Fibroblast of gingiva (primary cell): Measurements from ENCODE around the gene ZNF827.

Source experiments
- DNase-seq: peaks from one replicate; pipeline ENCODE4 v3.0.0-alpha.2; 2011; ENCODE audit warnings: low read depth

ZNF827 gene

DNA sequence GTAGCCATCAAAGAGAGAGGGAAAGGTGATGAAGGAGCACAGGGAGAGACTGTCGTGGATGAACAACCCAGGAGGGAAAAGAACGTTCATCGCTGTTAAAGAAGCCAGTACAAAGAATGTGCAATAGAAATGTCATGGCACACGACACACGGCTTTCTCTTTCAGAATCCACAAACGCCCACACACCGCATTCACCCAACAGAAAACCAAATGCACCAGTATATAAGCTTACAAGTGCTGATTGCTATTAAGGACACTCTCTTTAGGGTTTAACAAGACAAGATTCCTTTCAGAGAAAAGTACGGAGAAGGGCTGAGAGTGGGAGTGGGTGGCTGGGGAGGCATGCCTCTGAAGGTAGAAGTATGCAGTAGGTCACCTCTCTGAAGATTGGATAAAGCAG is 178.4 kb downstream of the ZNF827 start:
- DNase-seq, result no peak

DNA sequence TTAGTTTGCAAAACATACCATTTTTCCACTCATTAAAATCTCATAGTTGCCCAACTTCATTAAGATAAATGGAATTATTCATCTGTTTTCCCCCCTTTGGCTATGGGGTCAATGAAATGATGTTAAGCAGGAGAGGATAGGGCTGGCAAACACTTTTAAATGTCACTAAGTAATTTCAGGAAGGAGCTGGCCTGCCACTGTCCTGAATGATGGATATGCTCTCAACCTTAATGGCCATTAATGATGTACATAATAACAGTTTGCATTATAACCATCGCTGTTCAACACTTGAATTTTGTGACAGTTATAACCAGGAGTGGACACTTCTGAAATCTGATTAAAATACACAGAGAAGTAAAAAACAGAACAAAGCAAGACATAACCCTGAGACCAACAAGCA is 181.4 kb downstream of the ZNF827 start:
- no peak for DNase-seq

DNA sequence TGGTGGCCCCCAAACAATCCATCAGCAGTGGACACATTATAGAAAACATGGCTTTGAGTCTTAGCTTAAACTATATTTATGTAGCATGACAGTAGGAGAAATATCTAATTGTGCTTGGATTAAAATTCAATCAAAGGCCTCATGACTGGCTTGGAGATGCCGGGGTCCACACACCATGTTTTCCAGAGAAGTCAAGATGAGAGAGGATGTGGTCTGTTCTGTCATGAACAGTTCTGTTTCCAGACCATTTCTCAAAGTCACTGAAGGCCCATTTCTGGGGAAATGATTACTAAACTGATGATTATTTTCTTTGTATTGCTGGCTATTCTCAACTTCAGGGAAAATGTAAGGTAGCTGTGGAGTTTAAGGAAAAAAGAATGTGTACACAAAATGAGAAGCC is 182.4 kb downstream of the ZNF827 start:
- no peak for DNase-seq

DNA sequence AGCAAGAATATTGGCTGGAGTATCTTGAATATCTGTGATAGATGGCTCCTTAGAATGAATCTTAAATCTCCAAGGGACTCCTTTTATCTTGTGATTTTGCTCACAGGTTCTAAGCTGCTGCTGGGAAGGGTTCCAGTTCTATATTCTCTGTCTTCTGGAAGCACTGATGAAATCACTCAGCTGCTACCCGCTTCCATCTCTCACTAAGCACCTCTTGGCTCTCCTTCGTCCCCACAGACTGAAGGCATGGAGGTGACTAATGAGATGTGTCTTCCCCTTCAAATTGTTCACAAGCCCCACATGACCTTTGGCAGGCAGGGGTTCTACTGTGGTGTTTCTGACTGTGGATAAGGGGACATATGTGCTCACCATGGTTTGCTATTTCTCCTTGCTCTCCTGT is 182.8 kb downstream of the ZNF827 start:
- no peak for DNase-seq

DNA sequence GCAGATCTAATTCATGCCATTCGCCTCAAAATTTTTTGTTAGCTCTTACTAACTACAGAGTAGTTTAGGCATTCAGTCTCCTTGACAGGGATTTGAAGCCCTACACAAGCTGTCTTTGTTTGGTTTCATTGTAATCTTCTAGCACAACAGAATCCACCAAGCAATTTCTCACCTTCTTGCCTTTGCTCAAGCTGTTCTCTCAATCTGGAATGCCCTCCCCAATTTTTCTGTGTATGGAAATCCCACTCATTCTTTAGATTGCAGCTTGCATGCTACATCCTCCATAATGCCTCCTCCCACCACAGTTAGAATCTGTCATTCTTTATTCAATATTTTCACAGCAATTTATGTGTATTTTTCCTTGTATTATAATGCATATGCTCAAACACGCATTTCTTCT is 195.0 kb downstream of the ZNF827 start:
- no peak for DNase-seq

DNA sequence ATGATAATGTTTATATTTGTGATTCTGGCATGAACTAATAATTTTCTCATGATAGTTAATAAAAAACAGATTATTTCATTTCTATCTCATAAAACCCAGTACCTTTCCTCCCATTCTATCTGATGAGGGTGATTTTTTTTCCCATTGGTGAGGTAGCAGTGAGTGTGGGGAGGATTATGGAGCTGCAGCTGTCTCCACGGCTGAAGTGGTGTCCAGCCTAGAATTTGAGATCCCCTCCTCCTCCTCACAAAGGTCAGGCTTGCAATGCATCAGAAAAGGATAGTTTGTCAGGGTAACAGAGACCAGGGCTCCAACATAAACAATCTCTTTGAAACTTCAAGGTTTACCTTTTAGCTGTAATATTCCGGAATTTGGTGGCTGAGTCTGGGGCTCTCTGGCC is 197.8 kb downstream of the ZNF827 start:
- DNase-seq, result no peak

DNA sequence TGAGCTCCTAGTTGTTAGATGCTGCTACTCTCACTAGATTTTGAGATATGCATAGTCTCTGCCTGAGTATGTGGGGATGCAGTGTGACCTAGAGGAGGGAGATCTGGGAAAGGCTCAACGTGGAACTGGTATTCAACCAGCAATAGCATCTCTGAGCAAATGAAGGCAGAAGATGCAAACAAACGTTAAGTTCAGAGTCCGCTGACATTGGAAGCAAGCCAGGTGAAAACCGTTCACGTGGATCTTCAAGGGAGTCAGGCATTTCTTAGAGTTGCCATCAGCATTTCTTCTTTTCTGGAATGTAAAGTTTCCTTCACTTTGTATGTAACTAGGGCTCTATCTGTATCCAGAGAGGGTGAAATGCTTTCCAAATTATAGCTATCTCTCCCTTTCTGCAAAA is 198.8 kb downstream of the ZNF827 start:
- no peak for DNase-seq

DNA sequence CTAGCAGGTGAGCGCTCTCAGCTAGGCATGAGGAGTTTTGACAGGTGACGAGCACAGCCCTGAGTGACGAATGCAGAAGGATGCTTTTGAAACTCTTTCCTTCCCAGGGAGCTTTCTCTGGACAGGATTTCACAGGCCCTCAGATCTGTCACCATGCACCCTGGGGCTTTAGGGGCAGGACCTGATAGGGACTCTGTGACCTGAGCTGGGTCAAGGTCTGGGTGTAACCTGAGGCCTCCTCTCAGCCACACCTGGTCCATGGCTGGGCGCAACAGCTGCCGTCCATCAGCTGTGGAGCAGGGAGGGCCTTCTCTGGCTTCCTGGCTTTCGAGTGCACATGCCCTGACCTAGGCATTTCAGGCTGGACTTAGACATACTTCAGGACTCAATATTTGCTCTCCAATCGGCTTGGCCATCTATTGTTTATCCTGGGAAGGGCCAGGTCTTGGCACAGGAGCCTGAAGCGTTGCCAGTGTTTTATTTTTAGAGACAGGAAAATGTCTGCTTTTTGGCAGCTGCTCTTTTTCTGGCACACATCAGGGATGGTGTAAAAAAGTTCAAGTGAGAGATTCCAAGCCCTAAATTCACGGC is 202.3 kb downstream of the ZNF827 start:
- peak; percentile 69 for DNase-seq

DNA sequence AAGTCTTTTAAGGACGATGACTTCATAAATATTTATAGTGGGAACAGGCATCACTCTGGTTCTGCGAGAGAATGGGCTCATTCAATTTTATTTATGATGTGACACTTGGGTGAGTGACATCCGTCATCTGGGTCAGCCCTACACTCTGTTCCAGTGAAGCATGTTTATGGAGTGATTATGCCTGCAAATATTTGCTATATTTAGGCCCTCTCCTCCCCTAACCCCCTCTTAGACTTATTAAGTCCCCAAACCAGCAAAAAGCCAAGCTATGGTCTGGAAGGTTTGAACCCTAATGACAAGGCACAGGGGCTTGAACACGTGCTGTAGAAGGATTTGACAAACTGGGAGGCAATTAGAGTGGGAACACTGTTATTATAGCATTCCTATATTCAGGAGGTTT is 202.8 kb downstream of the ZNF827 start:
- DNase-seq, result no peak

DNA sequence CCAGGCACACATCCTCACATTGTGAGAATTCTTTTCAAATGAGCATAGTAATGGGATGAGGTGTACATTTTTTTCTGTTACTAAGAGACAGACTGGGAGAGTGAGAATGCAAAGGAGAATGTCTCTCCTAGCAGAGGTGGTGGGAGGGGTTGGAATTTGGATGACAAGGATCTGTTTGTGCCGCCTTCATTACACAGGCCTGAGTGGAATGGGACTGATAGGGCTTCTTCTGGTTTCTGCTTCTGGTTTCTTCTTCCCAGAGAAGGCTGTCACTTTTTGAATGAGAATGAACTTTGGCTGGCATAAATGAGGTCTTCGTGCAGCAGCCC is 203.3 kb downstream of the ZNF827 start:
- peak; percentile 92 for DNase-seq

DNA sequence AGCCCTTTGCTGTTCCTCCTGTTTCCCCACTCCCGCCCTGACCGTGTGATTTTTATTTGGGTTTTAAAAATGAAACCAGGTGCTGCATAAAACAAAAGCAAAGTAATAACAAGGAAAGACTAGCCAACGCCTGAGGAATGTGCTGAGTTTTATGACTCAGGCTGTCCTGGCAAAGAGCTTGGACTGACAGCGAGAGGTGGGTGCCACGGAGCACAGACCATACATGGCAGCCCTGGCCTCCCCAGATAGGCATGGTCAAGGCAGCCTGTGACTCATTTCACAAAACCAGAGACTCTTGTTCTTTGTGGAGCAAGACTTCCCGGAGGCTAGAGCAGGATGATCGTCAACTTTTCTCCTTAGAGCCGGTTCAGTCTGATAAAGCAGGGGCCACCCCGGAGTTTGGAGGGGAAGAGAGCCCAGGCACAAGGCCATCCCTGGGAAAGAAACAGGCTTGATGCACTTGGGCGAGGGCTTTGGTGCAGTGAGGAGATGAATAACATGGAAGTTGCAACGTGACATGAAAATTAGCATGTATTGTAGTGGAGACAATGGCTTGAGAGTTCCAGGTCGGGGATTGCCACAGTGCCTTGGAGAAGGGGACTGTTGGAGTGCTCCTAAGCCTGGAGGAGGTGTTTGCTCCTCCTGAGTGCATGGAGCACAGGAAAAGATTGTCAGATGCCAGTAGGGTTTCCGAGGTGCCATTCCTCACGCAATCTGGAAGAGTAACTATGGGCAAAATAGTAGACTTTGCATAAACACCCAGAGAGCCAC is 203.9 kb downstream of the ZNF827 start:
- peak; percentile 98 for DNase-seq

DNA sequence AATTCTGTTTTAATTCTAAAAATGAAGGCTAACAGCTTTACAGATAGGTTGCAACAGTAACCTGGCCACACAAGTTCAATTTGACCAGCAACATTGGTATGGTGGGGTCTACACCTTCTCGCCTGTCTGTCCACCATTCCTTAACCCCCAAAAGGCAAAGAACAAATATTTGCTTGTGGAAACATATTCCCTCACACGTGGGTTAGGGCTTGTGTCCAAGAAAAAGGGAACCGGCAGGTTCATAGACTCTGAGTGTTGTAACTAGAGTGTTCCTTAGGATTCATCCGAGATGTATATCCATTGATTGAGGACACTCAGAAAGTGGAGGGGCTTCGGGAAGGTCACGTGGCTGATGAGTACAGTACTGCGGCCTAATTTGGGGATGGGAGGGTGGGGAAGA is 204.6 kb downstream of the ZNF827 start:
- no peak for DNase-seq

DNA sequence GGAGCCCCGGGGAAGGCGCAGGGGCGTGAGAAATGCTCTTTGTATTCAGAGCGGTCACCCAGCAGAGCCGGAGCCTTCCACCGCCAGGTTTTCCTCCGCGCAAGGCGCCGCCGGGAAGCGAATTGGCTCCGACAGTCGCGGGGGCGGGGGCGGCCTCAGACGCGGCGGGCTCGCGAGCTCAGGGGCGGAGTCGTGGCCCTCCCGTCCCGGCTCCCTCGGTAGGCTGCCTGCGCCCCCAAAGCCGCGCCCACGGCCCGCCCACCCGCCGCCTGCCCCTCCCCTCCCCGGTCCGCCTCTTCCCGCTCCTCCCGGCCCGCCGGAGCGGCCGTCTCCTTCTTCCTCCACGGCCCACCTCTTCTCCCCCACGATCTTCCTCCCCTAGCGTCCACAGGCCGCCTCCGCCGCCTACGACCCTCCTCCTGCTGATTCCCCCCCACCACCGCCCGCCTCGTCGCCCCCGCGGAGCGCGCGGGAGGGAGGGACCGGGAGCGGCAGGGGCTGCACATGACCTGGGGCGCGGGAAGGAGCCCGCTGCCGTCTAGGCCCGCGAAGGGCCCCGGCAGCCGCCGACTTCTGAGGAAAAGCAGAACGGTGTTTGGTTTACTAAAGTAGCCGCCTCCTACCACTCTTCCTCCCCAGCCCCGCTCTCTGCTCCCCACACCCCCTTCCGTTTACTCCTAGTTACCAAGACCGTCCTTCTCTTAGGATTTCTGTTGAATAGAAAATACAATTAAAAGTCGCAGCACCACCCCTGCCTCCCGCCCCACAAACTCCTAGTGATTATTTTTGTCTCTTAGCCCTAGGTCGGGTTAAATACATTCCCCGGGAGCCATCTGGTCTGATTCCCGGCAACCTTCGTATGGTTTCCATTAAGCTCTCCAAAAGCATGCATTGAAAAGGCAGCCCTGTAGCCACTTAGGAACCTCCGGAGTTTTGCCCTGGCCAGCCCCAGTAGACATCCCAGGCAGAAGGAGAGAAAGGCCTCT is 205.4 kb downstream of the ZNF827 start:
- peak; percentile 96 for DNase-seq

DNA sequence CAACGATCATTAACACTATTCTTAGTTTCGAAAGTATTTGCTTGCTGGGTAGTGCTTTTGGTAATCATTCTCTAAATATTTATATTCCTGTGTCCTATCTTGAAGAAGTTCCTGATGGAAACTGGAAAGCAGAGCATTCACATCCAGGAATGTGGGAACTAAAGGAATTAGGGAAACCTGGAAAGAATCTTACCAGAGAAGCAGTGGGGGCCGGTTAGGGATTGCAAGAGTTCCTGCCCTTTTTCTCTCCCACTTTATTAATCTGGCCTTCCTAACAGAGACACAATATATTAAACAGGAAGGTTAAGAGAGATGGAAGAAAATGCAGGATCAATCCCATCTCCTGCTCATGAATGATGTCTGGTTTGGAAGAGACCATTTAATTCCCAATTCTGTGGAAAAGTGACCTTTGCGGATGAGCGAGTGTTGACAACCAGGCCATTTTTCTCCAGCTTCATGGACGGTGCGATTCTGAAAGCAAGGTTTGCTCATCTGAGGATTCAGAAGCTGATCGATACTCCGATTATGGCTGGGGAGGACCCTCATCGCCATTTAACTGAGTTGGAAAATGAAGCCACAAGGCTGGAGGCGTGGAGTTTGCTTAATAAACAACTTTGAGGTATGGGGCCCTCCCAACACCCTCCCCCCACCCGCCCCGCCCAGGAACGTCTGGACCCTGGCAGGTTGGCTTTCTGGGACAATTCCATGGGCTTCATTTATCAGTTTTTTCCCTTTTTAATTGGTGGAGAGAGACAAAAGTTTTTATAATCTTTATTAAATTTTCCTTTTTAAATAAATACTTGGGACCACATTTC is 206.4 kb downstream of the ZNF827 start:
- DNase-seq, result no peak

DNA sequence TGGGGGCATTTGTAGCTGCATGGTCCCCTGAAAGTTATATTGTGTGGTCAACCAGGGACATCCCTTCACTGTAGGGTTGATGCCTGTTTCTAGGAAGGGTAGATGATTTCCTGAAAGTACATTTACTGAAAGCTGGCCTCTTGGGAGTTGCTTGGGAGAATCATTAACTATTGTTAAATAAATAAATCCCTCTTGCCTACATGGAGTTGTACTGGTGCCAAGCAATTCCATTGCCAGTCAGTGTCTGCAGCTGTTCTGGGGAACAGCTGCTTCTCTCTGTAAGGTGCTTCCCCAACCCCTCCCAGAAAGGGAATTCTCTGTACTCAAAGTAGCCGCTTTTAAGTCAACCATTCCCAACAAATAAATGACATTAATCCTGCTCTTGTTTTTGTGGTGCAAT is 207.6 kb downstream of the ZNF827 start:
- DNase-seq, result peak; percentile 86

DNA sequence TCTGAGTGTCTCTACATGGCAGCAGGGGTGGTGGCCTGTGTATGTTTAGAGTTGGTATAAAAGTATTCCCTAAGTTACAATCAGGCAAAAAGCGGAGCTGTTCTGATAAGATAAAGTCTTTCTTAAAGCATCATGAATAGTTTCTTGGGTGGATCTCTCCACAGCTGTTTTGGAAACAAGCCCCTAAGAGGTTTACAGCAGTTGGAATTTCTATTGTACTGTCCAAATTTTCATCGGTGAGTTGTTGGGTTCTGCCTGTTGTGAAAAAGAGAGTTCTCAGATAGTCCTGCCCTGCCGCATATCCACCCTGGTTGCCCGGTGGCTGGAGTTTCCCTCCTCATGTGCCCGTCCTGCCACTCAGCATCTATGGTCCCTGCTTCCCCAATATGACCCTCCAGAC is 208.6 kb downstream of the ZNF827 start:
- no peak for DNase-seq

DNA sequence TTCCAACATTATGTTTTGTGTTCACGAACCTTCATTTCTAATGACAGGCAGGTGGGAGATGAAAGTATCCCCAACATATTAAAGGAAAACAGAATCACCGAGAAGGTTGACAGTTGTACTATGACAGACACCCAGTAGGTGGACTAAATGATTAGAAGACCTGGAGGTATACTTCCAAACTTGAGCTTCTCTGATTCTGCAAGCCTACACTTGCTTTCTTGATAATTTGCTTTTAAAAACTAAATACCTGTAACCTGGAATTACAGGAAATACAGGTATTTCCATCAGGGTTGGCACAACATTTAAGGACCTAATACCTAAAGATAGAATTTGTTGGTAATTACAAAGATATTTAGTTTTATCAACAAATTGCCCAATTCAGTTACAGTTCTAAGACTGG is 215.3 kb downstream of the ZNF827 start:
- DNase-seq, result no peak

DNA sequence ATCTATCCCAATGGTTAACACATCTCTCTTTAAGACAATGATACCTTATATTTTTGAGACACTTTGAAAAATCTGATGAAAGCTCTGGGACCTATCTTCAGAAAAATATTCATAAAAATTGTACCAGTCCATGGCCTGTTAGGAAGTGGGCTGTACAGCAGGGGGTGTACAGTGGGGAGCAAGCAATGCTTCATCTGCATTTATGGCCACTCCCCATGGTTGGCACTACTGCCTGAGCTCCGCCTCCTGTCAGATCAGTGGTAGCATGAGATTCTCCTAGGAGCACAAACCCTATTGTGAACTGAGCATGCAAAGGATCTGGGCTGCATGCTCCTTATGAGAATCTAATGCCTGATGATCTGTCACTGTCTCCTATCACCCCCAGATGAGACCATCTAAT is 216.1 kb downstream of the ZNF827 start:
- no peak for DNase-seq

DNA sequence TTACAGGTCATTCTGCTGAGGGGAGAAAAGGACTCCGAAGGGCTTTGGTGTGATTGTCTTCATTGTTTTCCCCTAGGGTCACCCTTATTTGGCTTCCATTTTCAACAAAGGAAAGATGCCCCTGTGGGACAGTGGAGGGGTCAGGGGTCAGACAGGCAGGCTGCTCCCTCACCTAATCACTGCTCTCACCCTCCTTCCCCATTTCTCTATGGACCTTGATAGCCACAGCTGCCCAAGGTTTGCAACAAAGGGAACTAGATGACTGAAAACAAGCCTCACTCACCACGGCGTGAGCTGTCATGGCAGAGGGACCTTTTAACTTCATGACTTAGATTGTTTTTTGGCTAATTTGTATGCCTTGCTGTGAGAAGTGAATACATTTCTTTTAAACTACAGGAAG is 218.0 kb downstream of the ZNF827 start:
- no peak for DNase-seq

DNA sequence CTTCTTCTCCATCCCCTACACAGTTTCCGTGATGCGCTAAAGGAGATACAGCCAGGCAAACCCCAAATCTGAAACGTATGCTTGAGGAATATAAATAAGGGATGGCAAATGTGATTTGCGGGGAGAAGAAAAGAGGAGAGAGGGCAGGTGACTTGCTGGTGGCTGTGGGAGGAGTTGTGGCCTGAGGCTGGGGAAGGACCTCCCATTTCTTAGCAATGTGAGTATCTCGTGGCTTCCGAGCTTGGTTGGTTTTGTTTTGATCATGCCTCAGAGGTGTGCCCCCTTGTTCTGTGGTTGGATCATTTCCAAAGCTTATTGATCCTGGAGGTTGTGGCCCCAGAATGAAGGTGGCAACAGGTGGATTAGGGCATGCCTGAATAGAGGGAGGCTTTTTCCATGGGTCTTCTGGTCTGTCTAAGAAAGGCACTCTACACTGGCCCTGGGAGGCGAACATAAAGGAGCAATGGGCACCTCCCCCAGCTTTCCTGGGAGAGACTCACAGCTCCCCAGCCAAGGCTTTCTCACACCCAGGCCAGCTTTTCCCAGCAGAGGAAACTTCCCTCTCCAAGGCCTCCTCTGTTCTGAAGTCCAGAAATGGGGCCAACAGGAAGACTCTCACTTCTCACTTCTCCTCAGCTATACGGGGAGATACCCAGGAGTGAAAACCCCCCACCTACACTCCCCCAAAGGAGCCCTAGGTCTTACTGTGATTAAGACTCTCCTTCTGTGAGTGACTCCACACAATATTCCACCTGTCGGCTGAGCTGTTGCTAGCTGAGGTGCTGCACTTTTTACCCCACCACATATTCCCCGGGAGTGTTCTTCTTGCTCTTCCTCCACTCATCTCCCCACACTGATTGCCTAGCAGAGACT is 218.6 kb downstream of the ZNF827 start:
- DNase-seq, result no peak

DNA sequence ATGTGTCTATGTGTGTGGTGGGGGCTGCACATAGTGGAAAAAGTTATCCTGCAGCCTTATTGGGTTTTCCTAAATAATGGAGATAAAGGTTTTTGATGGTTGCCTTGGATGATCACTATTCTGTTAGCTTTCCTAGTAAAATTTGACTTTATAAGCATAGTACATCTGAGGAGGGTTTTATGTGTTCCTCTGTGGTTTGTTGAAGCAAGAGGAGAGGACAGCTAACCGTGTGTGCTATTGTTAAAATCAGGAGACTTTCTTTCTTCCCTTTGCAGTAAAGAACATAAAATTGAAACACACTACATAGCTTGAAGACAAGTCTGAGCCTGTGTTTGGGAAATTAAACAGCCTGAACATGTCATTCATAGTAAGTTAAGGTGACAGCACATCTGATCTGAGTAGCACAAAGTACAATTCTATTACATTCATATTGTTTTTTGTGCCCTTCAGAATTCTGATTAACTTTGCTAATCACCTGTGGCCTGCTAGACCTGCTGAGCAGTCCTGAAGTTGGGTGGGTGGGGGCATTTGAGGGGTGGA is 221.9 kb downstream of the ZNF827 start:
- DNase-seq, result no peak
